HG03066 (cell line): ENCODE results near the gene RAB17.
A peak's percentile ranks its signal among the peaks of the same experiment; 100 is the strongest.

Experiments
- ATAC-seq: cut with Tn5 transposase; IDR thresholded peaks from one replicate; pipeline ENCODE4 v1.9.1; 2021; ENCODE audit warnings: low read depth; ENCODE audit not compliant: unreplicated experiment

The RAB17 gene

GRCh38 chr2:237540223-237540775, 50.2 kb downstream of the RAB17 start:
- ATAC-seq = no peak

- ATAC-seq = no peak
Measured at GRCh38 chr2:237539681-237540080, 50.9 kb downstream of the RAB17 start.

DNA sequence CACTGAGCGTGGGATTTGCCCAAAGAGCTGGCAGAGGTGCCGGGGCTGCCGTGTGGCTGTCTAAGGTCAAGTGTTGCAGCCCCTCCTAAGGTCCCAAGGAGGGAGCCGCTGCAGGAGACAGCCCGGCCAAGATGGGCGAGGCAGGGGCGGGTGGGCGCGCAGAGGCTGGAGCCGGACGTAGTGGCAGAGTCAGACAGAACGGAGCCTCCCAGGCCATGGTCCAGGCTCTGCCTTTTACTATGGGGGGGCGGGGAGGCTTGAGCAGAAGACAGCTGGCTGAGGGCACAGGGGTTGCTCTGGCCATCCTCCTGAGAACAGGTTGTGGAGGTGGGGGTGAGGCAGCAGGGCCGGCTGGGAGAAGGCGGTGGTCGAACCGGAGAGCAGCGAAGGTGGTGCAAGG, 51.6 kb downstream of the RAB17 start:
- no peak for ATAC-seq

DNA sequence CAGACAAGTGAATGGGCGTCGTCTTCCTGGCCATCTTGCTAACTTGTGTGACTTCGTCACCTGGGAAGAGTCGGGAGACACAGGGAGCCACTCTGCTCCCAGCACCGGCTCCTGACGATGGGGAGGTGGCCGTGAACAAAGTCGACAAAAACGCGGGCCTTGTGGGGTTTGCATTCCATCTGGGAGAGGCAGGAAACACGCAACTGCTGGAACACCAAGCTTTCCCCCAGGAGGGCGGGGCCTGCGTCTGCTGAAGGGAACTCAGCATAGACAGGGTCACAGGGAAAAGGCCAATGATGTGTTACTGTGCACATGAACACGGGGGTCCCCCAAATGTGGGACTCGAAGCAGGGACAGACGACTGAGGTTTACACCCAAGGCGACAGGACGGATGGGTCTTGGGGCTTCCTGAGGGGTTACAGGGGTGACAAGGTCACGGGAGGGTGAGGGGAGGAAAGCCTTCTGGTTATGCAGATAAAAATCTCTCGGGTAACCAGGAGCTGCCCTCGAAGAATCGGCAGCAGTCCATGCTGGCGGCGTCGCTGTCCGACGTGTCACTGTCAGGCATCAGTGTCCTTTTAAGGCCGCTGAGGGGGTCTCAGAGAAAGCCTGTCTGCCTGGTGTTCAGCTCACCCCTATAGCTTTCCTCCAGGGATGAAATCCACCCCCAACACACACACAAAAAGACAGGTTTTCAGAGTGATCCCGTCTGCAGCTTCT, 52.4 kb downstream of the RAB17 start:
- ATAC-seq = no peak

GRCh38 chr2:237536617-237537016, 53.9 kb downstream of the RAB17 start:
- ATAC-seq = no peak

- no peak for ATAC-seq
Measured at GRCh38 chr2:237536083-237536415, 54.5 kb downstream of the RAB17 start.

GRCh38 chr2:237535385-237536082, 55.0 kb downstream of the RAB17 start:
- no peak for ATAC-seq

- no peak for ATAC-seq
Measured at GRCh38 chr2:237534380-237534779, 56.2 kb downstream of the RAB17 start.

GRCh38 chr2:237533668-237534161, 56.8 kb downstream of the RAB17 start:
- ATAC-seq = no peak

DNA sequence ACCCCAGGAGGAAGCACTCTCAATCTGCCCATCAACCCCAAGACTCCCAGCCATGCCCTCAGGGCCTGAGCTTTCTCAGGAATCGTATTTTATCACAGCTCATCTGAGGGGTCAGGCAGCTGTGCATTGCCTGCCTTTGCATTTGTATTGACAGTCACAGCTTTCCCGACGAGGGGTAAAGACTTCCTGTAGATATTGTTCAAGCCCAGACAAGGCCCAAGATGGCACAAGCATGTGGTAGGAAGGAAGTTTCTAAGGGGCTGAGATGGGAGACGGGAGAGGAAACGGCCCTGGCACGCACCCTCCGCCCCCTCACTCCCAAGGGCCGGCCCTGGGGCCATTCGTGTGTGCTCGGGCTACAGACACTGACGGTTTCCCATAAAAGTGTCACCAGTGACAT, 58.4 kb downstream of the RAB17 start:
- ATAC-seq = no peak

DNA sequence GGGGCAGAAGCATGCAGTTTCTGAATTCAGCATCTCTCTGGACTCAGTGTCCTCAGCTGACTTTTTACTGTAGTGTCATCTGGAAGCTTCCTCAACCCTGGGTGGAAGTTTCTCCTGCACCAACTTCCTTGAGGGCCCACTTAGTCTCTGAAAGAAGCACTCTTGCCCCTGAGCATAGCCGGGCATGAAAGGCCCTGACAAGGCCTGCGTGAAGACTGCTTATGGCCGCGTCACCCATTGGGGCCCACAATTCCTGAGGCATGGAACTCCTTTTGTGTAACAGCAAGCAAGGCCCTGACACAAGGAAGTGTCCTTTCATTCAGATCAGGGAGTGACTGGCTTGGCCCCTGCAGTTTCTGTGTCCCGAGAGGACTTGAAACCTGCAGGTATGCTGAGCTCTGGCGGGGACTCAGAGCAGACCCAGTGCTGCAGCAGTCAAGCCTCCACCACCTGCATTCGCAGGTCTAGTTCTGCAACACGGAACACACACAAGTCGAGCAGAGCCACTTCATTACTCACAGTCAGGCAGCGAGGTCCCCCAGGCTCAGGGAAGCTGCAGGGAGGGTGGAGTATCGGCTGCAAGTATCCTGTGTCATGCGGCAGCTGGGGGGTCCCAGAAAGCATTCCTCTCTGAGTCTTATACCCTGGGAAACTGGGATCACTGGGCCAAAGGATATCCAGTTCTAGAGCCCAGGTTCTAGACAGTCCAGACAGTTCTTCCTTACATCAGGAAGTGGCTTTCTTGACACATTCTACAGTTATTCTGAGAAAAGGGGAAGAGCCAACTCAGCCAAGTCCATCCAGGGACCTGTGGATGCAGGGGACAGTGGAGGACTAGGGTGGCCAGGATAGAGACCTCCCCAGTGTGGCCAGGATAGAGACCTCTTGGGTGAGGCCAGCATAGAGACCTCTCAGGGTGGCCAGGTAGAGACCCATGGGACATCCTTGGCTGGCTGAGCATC, 59.8 kb downstream of the RAB17 start:
- ATAC-seq = peak; percentile 56

DNA sequence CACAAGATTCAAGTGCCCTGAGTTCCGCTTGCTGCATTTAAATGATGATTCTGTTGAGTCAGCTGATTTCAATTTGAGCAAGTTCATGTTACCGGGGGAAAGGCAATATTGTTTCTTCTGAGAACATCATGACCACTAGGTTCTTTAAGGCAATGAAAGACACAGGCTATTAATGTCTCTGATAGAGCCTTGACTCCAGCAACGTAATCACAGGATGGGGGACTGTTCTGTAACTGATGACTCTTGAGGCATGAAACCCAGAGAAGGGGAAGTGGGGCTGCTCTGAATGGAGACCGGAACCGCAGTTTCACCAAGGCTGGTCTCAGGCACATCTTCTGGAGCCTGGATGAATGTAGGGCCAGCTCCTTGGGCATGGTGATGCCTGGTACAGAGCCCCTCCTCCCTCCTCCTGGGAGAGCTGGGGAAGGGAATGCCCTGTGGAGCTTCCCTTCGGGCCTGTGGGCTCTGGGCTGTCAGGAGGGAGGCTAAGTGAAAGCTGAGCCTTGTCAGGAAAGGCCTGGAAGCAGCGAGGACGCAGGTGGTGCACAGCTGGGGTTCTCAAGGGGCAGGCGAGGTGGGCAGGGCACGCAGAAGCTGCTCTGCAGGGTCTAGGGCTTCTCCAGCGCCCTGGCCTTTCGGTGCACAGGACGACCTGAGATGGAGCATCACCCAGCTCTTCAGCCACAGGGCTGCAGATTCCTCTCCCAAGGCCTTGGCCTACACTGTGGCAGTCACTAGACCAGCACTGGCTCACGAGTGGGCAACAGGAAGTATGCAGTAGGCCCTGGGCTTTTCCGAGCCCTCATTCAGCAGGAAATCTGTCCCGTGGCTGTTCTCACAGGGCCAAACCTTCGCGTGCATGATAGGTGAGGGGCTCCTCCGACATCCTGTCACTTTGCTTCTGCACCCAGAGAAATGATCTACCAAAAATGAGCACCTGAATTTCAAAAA, 60.8 kb downstream of the RAB17 start:
- peak; percentile 72 for ATAC-seq

GRCh38 chr2:237527766-237528165, 62.8 kb downstream of the RAB17 start:
- ATAC-seq = no peak

DNA sequence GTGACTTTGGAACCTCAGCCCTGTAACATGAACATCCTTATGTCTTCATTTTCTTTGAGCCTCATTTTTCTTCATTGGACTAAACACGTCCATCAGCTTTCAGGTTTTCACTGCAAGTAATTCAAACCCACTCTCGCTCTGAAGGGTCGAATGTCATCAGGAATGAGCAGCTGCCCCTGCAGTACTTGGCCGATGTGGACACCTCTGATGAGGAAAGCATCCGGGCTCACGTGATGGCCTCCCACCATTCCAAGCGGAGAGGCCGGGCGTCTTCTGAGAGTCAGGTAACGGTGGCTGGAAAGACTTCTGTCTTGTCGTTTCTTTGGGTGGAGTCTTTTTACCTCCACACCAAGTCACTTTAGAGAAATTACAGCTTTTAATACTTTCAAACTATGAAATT, 63.3 kb downstream of the RAB17 start:
- no peak for ATAC-seq

- no peak for ATAC-seq
Measured at GRCh38 chr2:237525559-237526157, 64.9 kb downstream of the RAB17 start.

DNA sequence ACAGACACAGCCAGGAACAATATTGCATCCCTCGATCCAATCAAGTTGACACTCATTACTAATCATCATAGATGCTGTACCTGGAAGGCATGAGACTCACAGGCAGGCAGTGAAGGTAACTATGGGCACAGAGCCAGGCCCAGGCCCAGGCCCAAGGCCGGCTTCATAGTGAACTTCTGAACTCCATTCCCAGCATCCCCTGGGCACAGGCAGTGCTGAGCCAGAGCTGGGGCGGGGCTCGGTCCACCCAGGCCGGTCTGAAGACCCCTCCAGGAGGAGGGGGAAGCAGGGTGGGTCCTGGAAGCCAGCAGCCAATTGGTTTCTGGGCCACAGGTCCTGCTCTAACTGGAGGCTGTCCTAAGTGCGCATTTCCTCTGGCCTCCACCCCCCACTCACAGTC, 65.9 kb downstream of the RAB17 start:
- no peak for ATAC-seq
